Inferior parietal cortex (tissue), 1 donor: ENCODE results near the gene ANTKMT.

Experiments
- DNase-seq: peaks from one replicate; pipeline ENCODE4 v3.0.0-alpha.2; 2016; ENCODE audit errors: extremely low spot score

Gene ANTKMT

GRCh38 chr16:764848-765487 lies 44.0 kb downstream of the ANTKMT start:
- DNase-seq: no peak

- no peak for DNase-seq
These were observed 44.5 kb downstream of the ANTKMT start for GRCh38 chr16:765488-765865.

GRCh38 chr16:766008-766819 lies 45.3 kb downstream of the ANTKMT start:
- no peak for DNase-seq

DNA sequence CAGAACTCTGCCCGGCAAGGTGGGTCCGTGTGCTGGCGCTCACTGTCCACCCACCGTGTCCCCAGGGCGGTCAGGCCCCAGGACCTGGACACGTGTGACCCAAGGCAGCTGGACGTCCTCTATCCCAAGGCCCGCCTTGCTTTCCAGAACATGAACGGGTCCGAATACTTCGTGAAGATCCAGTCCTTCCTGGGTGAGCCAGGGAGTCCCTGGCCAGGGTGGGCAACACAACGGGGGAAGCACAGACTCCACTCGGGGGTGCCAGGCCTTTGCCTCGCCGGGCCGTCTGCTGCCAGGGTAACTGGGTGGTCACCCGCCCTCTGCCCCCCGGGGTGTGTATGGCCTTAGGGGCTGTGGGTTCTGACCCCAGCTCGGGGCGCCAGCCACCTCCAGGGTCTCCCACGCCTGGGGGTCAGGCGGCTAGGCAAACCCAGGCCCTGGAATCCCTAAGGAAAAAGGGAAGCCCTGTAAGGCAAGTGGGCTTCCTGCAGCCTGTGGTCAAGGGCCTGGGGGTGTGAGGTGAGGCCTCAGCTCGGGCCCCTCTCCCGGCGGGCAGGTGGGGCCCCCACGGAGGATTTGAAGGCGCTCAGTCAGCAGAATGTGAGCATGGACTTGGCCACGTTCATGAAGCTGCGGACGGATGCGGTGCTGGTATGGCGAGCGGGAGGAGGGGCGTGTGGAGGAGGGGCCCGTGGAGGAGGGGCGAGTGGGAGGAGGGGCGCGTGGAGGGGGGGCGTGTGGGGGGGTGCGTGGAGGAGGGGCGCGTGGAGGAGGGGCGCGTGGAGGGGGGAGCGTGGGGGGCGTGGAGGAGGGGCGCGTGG lies 46.1 kb downstream of the ANTKMT start:
- DNase-seq: no peak

- no peak for DNase-seq
These were observed 46.8 kb downstream of the ANTKMT start for GRCh38 chr16:767743-768235.

DNA sequence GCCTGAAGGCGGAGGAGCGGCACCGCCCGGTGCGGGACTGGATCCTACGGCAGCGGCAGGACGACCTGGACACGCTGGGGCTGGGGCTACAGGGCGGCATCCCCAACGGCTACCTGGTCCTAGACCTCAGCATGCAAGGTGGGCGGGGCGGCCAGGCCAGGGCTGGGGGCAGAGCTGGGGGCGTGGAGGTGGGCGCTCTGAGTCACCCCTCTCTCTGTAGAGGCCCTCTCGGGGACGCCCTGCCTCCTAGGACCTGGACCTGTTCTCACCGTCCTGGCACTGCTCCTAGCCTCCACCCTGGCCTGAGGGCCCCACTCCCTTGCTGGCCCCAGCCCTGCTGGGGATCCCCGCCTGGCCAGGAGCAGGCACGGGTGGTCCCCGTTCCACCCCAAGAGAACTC lies 47.5 kb downstream of the ANTKMT start:
- no peak for DNase-seq

- no peak for DNase-seq
These were observed 48.3 kb downstream of the ANTKMT start for GRCh38 chr16:769184-769784.

- DNase-seq: no peak
These were observed 49.0 kb downstream of the ANTKMT start for GRCh38 chr16:769934-770333.

- DNase-seq: no peak
These were observed 49.5 kb downstream of the ANTKMT start for GRCh38 chr16:770411-770810.
